GM19324 (cell line): Measurements from ENCODE around the gene POLN.
A peak's percentile ranks its signal among the peaks of the same experiment; 100 is the strongest.

Source experiments
- ATAC-seq: cut with Tn5 transposase; IDR thresholded peaks from one replicate; pipeline ENCODE4 v1.9.1; 2021; ENCODE audit warnings: mild to moderate bottlenecking, moderate library complexity; ENCODE audit not compliant: unreplicated experiment, low FRiP score

POLN gene

GRCh38 chr4:2264481-2265041, 22.6 kb upstream of the POLN start:
- no peak for ATAC-seq

DNA sequence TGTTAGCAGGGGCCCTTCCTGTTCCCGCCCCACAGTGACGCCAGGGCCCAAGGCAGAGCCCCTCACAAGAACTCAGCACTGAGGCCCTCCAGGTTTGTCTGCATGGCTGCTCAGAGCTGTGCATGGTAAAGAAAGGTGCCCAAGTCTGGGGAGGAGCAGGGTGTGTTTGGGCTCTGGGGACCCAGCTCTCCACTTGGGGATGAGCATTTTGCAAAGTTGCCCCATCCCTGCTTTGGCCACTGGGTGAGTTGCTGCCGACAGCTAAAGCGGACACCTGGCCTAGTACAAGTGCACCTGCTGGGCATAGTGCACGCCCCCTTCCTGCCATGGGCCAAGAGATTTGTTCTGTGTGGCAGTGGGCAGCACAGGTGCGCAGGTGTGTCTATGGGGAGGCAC, 22.0 kb upstream of the POLN start:
- no peak for ATAC-seq

DNA sequence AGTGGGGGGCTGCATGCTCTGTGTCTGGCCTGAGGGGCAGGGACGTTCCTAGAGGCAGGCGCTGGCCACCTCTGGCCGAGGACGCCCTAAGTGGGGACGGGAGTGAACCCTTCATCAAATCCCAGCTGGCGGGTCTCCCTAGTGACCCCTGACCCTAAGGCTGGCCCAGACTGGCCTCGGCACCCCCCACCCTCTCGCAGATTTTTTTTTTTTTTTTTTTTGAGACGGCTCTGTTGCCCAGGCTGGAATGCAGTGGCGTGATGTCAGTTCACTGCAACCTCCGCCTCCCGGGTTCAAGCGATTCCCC, 21.0 kb upstream of the POLN start:
- no peak for ATAC-seq

GRCh38 chr4:2262145-2262943, 20.4 kb upstream of the POLN start:
- peak; percentile 94 for ATAC-seq

DNA sequence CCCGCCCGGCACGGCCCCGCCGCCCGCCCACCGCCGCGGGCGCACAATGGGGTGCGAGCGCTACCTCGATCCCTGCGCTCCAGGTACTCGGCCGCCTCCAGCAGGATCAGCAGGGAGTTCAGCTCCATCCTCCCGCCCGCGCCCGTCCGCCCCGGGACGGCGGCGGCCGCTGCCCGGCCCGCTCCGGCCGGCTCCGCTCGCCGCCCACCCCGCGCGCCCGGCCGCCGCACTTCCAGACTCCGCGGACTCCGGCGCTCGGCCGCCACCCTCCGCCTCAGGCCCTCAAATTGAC, 19.9 kb upstream of the POLN start, which contains the start of gene MXD4:
MXD4 (minus strand) TSS at position 257 of the 292 bp plus-strand sequence; CDS start at position 128, 129 bp downstream.
- peak; percentile 4 for ATAC-seq

- no peak for ATAC-seq
Measured at GRCh38 chr4:2261110-2261852, 19.4 kb upstream of the POLN start.

- no peak for ATAC-seq
Measured at GRCh38 chr4:2260344-2261109, 18.6 kb upstream of the POLN start.

DNA sequence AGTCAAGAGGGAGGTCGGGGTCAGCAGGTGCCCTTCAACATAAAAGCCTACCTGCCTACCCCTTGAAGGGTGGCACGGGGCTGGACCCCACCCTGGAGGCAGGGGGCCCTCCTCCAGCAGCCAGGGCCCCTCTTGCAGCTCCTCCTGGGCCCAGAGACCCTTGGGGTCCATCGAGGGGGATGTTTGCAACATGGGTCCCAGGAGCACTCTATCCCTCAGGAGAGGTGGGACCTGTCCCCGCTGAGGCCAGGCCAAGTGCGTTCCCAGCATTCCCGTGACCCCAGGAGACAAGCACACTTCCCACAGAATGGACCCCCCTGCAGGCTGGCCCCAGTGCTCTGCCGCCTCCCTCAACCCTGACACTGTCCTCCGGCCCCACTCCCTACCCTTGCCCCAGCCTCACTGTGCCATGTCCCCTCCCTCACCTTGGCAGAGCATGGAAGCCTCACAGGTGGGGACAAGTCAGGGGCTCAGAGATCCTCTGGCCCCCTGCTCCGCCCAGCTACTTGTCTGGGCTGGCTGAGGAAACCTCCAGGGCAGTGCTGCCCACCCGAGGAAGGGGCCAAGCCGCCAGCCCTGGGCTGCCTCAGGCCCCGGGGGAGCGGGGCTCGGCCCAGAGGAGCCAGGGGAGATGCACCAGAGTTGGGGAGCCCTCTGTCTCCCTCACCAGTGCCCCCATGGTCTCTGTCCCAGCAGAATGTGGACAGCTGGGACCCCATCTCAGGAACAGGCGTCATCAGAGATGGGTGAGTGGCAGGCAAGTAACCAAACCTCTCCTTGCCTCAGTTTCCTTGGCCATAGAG, 17.8 kb upstream of the POLN start:
- no peak for ATAC-seq

DNA sequence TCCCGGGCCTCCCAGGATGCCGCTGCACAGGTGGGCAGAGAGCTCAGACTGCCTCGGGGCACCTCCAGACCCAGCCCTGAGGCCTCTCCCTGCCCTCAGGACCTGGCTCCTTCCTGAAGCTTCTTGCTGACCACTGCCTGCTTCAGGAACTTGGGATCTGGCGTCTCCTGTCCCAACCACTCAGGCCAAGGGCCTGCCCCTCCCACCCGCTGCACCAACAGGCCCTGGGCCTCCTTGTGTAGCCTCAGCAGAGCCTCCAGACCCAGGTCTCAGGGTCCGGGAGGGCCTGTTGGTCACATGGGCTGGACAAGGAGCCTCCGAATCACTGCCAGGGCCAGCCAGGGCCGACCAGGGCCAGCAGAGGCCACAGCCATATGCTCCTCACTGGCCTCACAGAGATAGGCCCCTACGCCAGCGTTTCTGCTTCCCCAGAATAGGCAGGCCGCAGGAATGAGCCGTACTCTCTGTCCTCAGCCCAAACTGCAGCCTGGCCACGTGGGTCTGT, 17.2 kb upstream of the POLN start:
- no peak for ATAC-seq

DNA sequence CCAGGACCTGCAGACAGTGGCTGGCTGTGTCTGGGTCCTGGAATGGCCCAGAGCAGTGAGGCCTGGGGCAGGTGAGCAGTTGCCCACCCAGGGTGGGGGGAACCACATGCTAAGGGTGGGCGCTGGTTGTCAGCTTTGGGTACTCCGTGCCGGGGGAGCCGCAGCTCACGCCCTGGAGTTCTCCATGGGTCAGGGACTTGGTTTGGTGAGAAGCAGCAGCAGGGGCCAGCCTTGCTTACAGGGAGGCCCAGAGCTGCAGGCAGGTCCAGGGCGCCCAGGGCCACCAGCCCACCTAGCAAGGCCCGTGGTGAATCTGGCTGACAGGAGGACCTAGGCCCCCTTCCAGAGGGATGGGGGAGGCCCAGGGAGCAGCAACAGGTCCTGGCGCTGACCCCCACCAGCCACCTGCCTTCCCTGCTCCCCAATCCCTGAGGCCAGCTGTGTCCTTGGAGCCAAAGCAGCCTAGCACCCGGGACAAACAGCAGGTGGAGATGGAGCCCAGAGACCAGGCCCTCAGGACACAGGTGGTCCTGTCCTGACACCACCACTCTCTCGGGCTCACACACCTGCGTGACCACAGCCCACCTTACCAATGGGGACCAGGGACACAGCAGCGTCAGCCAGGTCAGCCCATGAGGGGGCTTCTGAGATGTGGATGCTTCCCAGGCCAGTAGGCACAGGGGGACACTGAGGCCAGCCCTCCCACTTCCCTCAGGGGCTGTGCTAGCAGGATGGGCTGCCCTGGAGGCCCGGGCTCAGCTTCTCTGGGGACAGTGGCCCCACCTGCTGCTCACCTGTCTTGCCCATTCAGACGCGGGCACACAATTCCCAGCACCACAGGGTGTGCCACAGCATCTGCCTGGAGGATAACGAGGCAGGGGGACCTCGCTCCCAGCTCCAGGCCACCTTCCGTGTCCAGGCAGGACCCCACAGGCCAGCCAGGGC, 16.4 kb upstream of the POLN start:
- no peak for ATAC-seq

DNA sequence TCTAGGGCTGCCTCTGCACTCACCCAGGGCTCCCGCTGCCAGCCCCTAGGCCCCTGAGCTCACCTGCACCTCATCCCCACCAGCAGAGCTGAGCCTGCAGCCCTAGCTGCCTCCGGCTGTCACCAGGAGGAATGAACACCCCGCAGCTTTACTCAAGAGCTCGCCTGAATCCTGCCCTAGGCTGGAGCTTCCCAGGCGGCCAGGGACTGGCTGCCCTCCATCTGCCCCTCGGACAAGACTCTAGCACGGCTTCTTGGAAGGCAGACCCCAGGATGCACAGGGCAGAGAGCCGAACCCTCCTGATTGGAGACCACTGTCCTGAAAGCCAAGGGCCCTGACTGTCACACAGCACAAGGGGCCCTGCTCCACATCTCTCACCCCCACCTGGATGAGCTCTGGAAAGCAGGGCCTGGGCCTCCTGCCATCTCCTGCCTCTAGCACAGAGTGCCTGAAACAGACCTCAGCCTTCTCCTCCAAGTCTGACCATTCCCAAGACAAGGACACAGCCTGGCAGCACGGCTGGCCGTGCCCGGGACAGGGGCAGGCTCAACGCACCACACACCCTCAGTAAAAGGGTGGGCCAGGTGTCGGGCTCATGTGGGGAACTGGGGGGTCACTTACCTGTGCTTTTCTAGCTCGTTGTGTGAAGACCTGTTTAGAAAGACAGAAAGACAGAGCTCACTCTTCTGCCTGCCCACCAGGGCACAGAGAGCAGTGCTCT, 15.6 kb upstream of the POLN start:
- ATAC-seq: no peak

DNA sequence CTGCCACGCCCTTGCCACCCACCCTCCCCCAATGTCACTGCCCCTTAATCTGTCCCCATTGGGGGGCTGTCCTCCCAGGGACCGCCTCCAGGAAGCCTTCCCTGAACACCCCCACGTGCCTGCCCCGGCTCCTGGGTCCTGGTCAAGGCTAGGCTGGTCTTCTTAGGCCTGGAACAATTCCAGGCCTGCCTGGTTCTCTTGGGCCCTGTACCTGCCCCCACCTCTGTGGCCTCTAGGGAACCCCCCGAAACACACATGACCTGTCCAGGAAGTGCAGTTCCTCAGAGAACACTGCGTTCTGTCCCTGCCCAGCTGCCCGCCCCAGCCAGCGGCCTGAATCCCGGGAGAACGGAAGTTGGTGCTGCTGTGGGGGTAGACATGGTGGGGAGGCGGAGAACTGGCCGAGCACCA, 14.9 kb upstream of the POLN start:
- no peak for ATAC-seq

- ATAC-seq: no peak
Measured at GRCh38 chr4:2256156-2256731, 14.3 kb upstream of the POLN start.

DNA sequence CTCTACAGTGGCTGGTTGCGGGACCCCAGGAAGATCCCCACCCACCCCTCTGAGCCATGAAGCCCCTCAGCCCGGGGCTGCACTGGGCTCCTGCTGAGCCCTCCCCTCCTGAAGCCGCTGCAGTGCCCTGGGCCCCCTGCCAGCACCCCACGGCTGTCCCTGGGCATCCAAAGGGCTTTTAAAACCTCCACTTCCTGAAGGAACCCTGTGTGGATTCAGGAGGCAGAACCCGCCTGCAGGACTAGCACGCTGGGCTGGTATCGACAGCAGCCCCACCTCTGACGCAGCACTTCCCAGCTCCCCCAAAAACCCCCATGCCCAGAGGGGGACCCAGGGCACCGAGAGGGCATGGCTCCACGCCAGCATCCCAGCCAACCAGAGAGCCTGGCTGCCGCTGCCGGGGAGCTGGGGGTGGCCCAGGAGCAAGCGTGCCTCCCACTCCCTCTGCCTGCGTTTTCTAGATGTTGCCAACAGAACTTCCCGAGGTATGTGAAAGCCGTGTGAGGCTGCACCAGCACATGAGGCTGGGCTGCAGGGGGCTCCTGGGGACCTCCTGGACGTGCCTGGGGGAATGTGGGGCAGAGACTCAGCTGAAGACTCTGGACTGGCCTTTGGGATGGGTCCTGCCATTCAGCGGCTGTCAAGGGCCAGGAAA, 13.7 kb upstream of the POLN start:
- no peak for ATAC-seq

- no peak for ATAC-seq
Measured at GRCh38 chr4:2254665-2255500, 13.0 kb upstream of the POLN start.

DNA sequence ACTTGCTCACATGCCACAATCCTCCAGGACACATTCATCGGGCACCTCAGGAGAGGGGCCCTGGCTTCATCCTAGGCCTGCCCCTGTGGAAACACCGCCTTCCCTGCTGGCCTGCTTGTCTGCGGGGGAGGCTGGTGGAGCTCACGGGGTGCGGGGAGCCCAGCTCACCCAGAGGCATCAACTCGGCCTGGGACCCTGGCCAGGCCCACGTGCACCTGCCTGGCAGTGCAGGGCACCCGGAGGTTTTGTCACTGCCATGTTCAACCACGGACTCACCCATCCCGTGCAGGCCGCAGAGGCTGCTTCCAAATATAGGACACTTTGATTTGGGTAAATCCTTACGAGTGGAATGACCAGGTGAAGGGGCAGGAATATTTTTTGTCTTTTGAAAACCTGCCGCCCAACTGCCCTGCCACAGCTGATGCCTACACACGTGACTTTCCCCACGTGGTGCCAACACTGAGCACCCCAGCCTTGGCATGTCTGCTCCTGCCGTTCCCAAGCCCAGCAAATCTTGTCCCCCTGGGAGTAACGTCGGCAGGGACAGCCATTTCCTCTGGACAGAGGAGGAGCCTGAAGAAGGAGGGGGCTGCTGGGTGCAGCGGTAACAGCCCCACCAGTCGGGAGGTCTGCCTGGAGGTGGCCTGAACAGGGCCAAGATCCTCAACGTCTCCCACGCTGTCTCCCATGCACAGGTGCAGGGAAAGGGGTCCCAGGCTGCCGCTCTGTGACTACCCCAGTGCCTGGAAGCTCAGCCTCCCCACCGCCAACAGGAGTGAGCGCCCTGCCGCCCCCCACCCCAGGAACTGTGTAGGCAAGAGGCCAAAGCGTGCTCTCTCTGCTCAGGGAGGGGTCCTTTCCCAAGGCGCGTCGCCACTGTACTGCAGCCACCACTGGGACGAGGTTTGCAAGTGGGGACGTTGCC, 11.5 kb upstream of the POLN start:
- ATAC-seq: no peak
